Measurements from ENCODE around the gene IL6R.

Gene IL6R

GRCh38 chr1:154466206-154466605 lies 61.1 kb downstream of the IL6R start:
- DNase-seq, result peak; percentile 25
- Histone ChIP-seq H3K9me2 (replicated peaks; ENCODE audit: insufficient read depth, low read length) (no peaks in the 10 kb centered on the region), H3K4me3 (ENCODE audit: low read length) (no peak overlapping the region), H3K9me3 (replicated peaks; ENCODE audit: insufficient read depth, low read length) (no peaks in the 10 kb centered on the region), H3K9ac (ENCODE audit: low read length) (no peak overlapping the region), H3K79me2 (ENCODE audit: low read length) (no peaks in the 10 kb centered on the region), H3K36me3 (replicated peaks; ENCODE audit: insufficient read depth, low read length) (no peaks in the 10 kb centered on the region; the same call in 1 of the 2 replicates), H3K27ac (ENCODE audit: low read length) (no peak overlapping the region), H3K4me2 (ENCODE audit: low read depth, low read length) (no peak overlapping the region), H3K27me3 (replicated peaks; ENCODE audit: insufficient read depth, low read length) (no peaks in the 10 kb centered on the region), H4K20me1 (ENCODE audit: insufficient read depth, low read length) (no peaks in the 10 kb centered on the region), H3F3A (ENCODE audit: insufficient read depth, low read length) (peaks cover 30% of the 10 kb centered on the region), H3K4me1 (ENCODE audit: low read length) (peaks cover 8% of the 10 kb centered on the region; the same call in 1 of the 2 replicates), H2AFZ (ENCODE audit: low read length) (no peak overlapping the region)
- no peak for TF ChIP-seq EZH2 (optimal IDR thresholded peaks at IDR 0.05; ENCODE audit: low read depth, low read length)
- TF ChIP-seq EZH2phosphoT487 (IDR thresholded peaks at IDR 0.05; ENCODE audit: low read length), result no peak
- no peak for TF ChIP-seq CTCF (IDR thresholded peaks at IDR 0.05; ENCODE audit: low read length)

- Histone ChIP-seq H3K27ac (ENCODE audit: low read length) (no peak overlapping the region), H3K27me3 (replicated peaks; ENCODE audit: insufficient read depth, low read length) (no peaks in the 10 kb centered on the region), H3K4me3 (ENCODE audit: low read length) (no peak overlapping the region), H3K9ac (ENCODE audit: low read length) (no peak overlapping the region), H3K4me2 (ENCODE audit: low read depth, low read length) (no peak overlapping the region), H2AFZ (ENCODE audit: low read length) (no peak overlapping the region), H3K79me2 (ENCODE audit: low read length) (no peaks in the 10 kb centered on the region), H3F3A (ENCODE audit: insufficient read depth, low read length) (peaks cover 35% of the 10 kb centered on the region), H4K20me1 (ENCODE audit: insufficient read depth, low read length) (no peaks in the 10 kb centered on the region), H3K9me3 (replicated peaks; ENCODE audit: insufficient read depth, low read length) (no peaks in the 10 kb centered on the region), H3K36me3 (replicated peaks; ENCODE audit: insufficient read depth, low read length) (no peaks in the 10 kb centered on the region; the same call in 1 of the 2 replicates), H3K4me1 (ENCODE audit: low read length) (peaks cover 8% of the 10 kb centered on the region; the same call in 1 of the 2 replicates), H3K9me2 (replicated peaks; ENCODE audit: insufficient read depth, low read length) (no peaks in the 10 kb centered on the region)
- TF ChIP-seq EZH2 (optimal IDR thresholded peaks at IDR 0.05; ENCODE audit: low read depth, low read length), result no peak
- TF ChIP-seq EZH2phosphoT487 (IDR thresholded peaks at IDR 0.05; ENCODE audit: low read length), result no peak
- no peak for TF ChIP-seq CTCF (IDR thresholded peaks at IDR 0.05; ENCODE audit: low read length)
- no peak for DNase-seq
Measured at GRCh38 chr1:154466921-154467417, 61.8 kb downstream of the IL6R start.

- peaks cover 35% of the 10 kb centered on the region for H3F3A ChIP-seq (ENCODE audit: insufficient read depth, low read length)
- H3K79me2 ChIP-seq (ENCODE audit: low read length), result no peaks in the 10 kb centered on the region
- TF ChIP-seq CTCF (IDR thresholded peaks at IDR 0.05; ENCODE audit: low read length) (no peak), EZH2 (optimal IDR thresholded peaks at IDR 0.05; ENCODE audit: low read depth, low read length) (no peak), EZH2phosphoT487 (IDR thresholded peaks at IDR 0.05; ENCODE audit: low read length) (no peak)
Measured at GRCh38 chr1:154467434-154468102, 62.4 kb downstream of the IL6R start.

More at GRCh38 chr1:154467434-154468102, 62.4 kb downstream of the IL6R start:
- Histone ChIP-seq H3K4me2 (ENCODE audit: low read depth, low read length) (no peak overlapping the region), H3K27me3 (replicated peaks; ENCODE audit: insufficient read depth, low read length) (no peaks in the 10 kb centered on the region), H4K20me1 (ENCODE audit: insufficient read depth, low read length) (no peaks in the 10 kb centered on the region), H3K9me3 (replicated peaks; ENCODE audit: insufficient read depth, low read length) (no peaks in the 10 kb centered on the region), H3K9ac (ENCODE audit: low read length) (no peak overlapping the region), H3K9me2 (replicated peaks; ENCODE audit: insufficient read depth, low read length) (no peaks in the 10 kb centered on the region), H3K4me3 (ENCODE audit: low read length) (no peak overlapping the region), H3K36me3 (replicated peaks; ENCODE audit: insufficient read depth, low read length) (no peaks in the 10 kb centered on the region; the same call in 1 of the 2 replicates), H3K27ac (ENCODE audit: low read length) (no peak overlapping the region), H3K4me1 (ENCODE audit: low read length) (peaks cover 8% of the 10 kb centered on the region; the same call in 1 of the 2 replicates), H2AFZ (ENCODE audit: low read length) (no peak overlapping the region)
- no peak for DNase-seq

Measured in MM.1S (cell line).